ENCODE measurements around the gene ANAPC2. TPM values are rescaled to one million over a fixed set of nuclear protein-coding genes. Genes with fewer than 3 reads are reported as not detected.

Gene ANAPC2
- total RNA-seq, 1 experiment from 2014 or later, result 49.4 TPM

DNA sequence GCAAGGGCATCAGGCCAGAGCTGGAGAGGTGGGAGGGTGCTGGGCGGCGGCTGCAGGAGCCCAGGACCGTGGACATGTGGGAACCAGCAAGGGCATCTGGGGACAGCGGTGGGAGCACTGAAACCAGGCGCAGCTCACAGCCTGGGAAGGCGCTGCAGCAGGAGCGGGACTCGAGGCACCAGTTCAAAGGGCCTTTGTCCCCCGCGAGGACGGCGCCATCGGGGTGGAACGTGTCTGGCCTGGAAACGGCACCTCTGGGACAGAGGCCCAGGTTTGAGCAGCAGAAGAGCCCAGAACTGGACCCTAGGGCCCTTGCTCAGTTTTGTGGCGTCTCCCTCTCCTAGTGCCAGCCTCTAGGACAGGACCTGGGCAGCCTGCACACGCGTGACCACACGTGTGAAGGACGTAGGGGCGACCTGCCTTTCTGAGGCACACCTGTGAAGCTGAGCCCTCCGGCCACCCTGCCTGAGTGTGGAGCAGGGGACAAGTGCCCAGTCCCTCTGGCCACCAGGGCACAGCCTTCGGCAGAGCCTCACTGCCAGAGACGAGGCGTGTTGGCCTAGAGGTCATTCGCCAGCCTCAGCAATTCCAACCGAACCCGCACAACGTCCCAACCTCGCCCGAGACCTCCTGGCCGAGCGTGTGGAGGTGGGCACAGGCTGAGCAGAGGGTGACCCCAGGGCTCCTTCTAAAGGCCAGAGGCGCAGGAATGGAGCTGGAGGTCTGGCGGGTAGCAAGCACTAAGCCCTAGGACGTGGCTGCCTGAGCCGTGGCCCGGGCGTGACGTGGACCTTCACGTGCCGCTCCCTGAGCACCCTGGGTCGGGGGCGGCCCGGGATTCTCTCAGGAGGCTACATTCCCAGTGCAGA lies 14.3 kb downstream of the ANAPC2 start:
- intact Hi-C loops (cut with micrococcal nuclease; ENCODE audit: unreplicated experiment), result no loop called here
- TF ChIP-seq CTCF (IDR thresholded peaks at IDR 0.05; ENCODE audit: unreplicated experiment), result no peak
- Mint-ChIP-seq H3K27ac (ENCODE audit: unreplicated experiment) (no peak overlapping the region), H3K4me1 (ENCODE audit: low read depth, unreplicated experiment) (peaks cover 9% of the 10 kb centered on the region), H3K36me3 (ENCODE audit: insufficient read depth, unreplicated experiment) (peaks cover 10% of the 10 kb centered on the region), H3K4me3 (ENCODE audit: low read depth, unreplicated experiment) (no peak overlapping the region), H3K27me3 (ENCODE audit: unreplicated experiment) (peaks cover 11% of the 10 kb centered on the region), H3K9me3 (ENCODE audit: low read depth, unreplicated experiment) (no peaks in the 10 kb centered on the region)
- CTCF ChIA-PET, result interaction anchor here (0.6 kb wide), 1 partner anchor 23 kb away, joined by 4 read pairs; no protein-coding TSS in a partner anchor
- BruUV-seq (replicated peaks), result no TSS peak
- no peak for DNase-seq

GRCh38 chr9:137172901-137173795 lies 15.2 kb downstream of the ANAPC2 start:
- Mint-ChIP-seq H3K4me3 (ENCODE audit: low read depth, unreplicated experiment) (no peak overlapping the region), H3K4me1 (ENCODE audit: low read depth, unreplicated experiment) (peaks cover 9% of the 10 kb centered on the region), H3K36me3 (ENCODE audit: insufficient read depth, unreplicated experiment) (peaks cover 10% of the 10 kb centered on the region), H3K27me3 (ENCODE audit: unreplicated experiment) (peaks cover 11% of the 10 kb centered on the region), H3K9me3 (ENCODE audit: low read depth, unreplicated experiment) (no peaks in the 10 kb centered on the region), H3K27ac (ENCODE audit: unreplicated experiment) (no peak overlapping the region)
- TF ChIP-seq CTCF (IDR thresholded peaks at IDR 0.05; ENCODE audit: unreplicated experiment), result no peak
- DNase-seq, result no peak
- intact Hi-C loops (cut with micrococcal nuclease; ENCODE audit: unreplicated experiment), result no loop called here
- BruUV-seq (replicated peaks), result no TSS peak
- CTCF ChIA-PET, result no interaction called here

GRCh38 chr9:137171149-137171900 lies 17.0 kb downstream of the ANAPC2 start:
- no TSS peak for BruUV-seq (replicated peaks)
- Mint-ChIP-seq H3K27me3 (ENCODE audit: unreplicated experiment) (peaks cover 20% of the 10 kb centered on the region), H3K4me1 (ENCODE audit: low read depth, unreplicated experiment) (peaks cover 4% of the 10 kb centered on the region), H3K36me3 (ENCODE audit: insufficient read depth, unreplicated experiment) (peaks cover 16% of the 10 kb centered on the region), H3K4me3 (ENCODE audit: low read depth, unreplicated experiment) (no peak overlapping the region), H3K27ac (ENCODE audit: unreplicated experiment) (no peak overlapping the region), H3K9me3 (ENCODE audit: low read depth, unreplicated experiment) (no peaks in the 10 kb centered on the region)
- no peak for DNase-seq
- intact Hi-C loops (cut with micrococcal nuclease; ENCODE audit: unreplicated experiment), result no loop called here
- no peak for TF ChIP-seq CTCF (IDR thresholded peaks at IDR 0.05; ENCODE audit: unreplicated experiment)
- CTCF ChIA-PET, result no interaction called here

GRCh38 chr9:137170486-137171148 lies 17.7 kb downstream of the ANAPC2 start:
- no peak overlapping the region for H3K27ac Mint-ChIP-seq (ENCODE audit: unreplicated experiment)
- peaks cover 16% of the 10 kb centered on the region for H3K36me3 Mint-ChIP-seq (ENCODE audit: insufficient read depth, unreplicated experiment)
- no peaks in the 10 kb centered on the region for H3K4me1 Mint-ChIP-seq (ENCODE audit: low read depth, unreplicated experiment)
- BruUV-seq (replicated peaks), result no TSS peak
- no peak overlapping the region for H3K4me3 Mint-ChIP-seq (ENCODE audit: low read depth, unreplicated experiment)
- intact Hi-C loops (cut with micrococcal nuclease; ENCODE audit: unreplicated experiment), result no loop called here
- no peak for TF ChIP-seq CTCF (IDR thresholded peaks at IDR 0.05; ENCODE audit: unreplicated experiment)
- H3K27me3 Mint-ChIP-seq (ENCODE audit: unreplicated experiment), result peaks cover 27% of the 10 kb centered on the region
- no peaks in the 10 kb centered on the region for H3K9me3 Mint-ChIP-seq (ENCODE audit: low read depth, unreplicated experiment)
- CTCF ChIA-PET, result interaction anchor here (0.7 kb wide), 2 partner anchors 21 to 29 kb away, joined by 3 read pairs; no protein-coding TSS in a partner anchor
- DNase-seq, result no peak

Measured in Calu3 (cell line).